KMS-11 (cell line): ENCODE results near the gene NIPBL.

Source experiments
- H2AFZ ChIP-seq: fragments of 200-600 bp; sonication (generic); 2 replicates; pipeline ENCODE4 v1.6.1; 2016; ENCODE audit warnings: antibody characterized with exemption, mixed run types, low read depth
- H3K27ac ChIP-seq: fragments of 200-600 bp; sonication (generic); 2 replicates; pipeline ENCODE4 v1.6.1; 2016; ENCODE audit warnings: mild to moderate bottlenecking, mixed run types
- H3K27me3 ChIP-seq: fragments of 200-600 bp; sonication (generic); 2 replicates; pipeline ENCODE4 v1.6.1; 2017; ENCODE audit warnings: mild to moderate bottlenecking, low read depth, mixed run types, moderate library complexity; ENCODE audit not compliant: insufficient read depth
- H3K36me3 ChIP-seq: fragments of 200-600 bp; sonication (generic); 2 replicates; pipeline ENCODE4 v1.6.1; 2017; ENCODE audit warnings: mild to moderate bottlenecking, mixed run types; ENCODE audit not compliant: insufficient read depth
- H3K4me1 ChIP-seq: fragments of 200-600 bp; sonication (generic); 2 replicates; pipeline ENCODE4 v1.6.1; 2016; ENCODE audit warnings: mild to moderate bottlenecking, low read depth, mixed run types; ENCODE audit not compliant: poor library complexity, severe bottlenecking
- H3K4me2 ChIP-seq: fragments of 200-600 bp; sonication (generic); 2 replicates; pipeline ENCODE4 v1.7.0; 2016; ENCODE audit warnings: mild to moderate bottlenecking, mixed run types
- H3K4me3 ChIP-seq: fragments of 200-600 bp; sonication (generic); IDR thresholded peaks from 2 replicates; pipeline ENCODE4 v1.6.1; 2017; ENCODE audit warnings: low read depth, low read length, mixed read lengths; ENCODE audit not compliant: insufficient read depth
- H3K79me2 ChIP-seq: fragments of 200-600 bp; sonication (generic); 2 replicates; pipeline ENCODE4 v1.6.1; 2016; ENCODE audit warnings: low read depth, mixed run types; ENCODE audit not compliant: insufficient read depth
- H3K9ac ChIP-seq: fragments of 200-600 bp; sonication (generic); 2 replicates; pipeline ENCODE4 v1.6.1; 2016; ENCODE audit warnings: mild to moderate bottlenecking, mixed run types
- H4K20me1 ChIP-seq: fragments of 200-600 bp; sonication (generic); 2 replicates; pipeline ENCODE4 v1.6.1; 2016; ENCODE audit warnings: mild to moderate bottlenecking, mixed run types; ENCODE audit not compliant: insufficient read depth
- TF ChIP-seq, protein P1 (sequence below): fragments of 200-600 bp; sonication (generic); conservative IDR thresholded peaks from 2 replicates; pipeline ENCODE4 v1.6.1; 2017; ENCODE audit warnings: low read depth, mild to moderate bottlenecking, antibody characterized with exemption, low read length, moderate library complexity, mixed read lengths

NIPBL gene

DNA sequence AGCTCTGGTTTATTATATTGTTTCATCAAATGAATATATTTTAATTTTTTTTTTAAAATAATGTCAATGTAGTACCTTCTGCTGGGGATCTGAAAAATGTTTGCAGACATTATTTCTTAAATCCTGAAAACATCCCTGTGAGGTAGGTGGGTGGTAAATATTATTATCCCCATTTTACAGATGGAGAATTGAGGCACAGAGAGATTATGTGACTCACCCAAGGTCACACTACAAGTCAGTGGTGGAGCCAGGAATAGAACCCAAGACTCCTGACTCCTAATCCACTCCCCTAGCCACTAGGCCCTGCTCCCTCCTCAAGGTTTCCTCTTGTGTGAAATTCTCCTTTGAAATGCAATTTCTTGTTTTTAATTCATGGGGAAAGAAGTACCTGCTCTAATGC is 171.4 kb downstream of the NIPBL start:
- H3K36me3 ChIP-seq = no peaks in the 10 kb centered on the region
- no peak overlapping the region for H2AFZ ChIP-seq
- TF ChIP-seq, protein P1, sequence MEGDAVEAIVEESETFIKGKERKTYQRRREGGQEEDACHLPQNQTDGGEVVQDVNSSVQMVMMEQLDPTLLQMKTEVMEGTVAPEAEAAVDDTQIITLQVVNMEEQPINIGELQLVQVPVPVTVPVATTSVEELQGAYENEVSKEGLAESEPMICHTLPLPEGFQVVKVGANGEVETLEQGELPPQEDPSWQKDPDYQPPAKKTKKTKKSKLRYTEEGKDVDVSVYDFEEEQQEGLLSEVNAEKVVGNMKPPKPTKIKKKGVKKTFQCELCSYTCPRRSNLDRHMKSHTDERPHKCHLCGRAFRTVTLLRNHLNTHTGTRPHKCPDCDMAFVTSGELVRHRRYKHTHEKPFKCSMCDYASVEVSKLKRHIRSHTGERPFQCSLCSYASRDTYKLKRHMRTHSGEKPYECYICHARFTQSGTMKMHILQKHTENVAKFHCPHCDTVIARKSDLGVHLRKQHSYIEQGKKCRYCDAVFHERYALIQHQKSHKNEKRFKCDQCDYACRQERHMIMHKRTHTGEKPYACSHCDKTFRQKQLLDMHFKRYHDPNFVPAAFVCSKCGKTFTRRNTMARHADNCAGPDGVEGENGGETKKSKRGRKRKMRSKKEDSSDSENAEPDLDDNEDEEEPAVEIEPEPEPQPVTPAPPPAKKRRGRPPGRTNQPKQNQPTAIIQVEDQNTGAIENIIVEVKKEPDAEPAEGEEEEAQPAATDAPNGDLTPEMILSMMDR = no peak
- H3K27me3 ChIP-seq = no peaks in the 10 kb centered on the region
- no peaks in the 10 kb centered on the region for H4K20me1 ChIP-seq
- H3K4me2 ChIP-seq = no peak overlapping the region
- no peak overlapping the region for H3K9ac ChIP-seq
- no peak overlapping the region for H3K4me3 ChIP-seq
- H3K4me1 ChIP-seq = no peaks in the 10 kb centered on the region
- H3K27ac ChIP-seq = no peak overlapping the region
- no peaks in the 10 kb centered on the region for H3K79me2 ChIP-seq

GRCh38 chr5:37054391-37054790 is 177.8 kb downstream of the NIPBL start:
- Histone ChIP-seq H4K20me1 (no peaks in the 10 kb centered on the region), H3K79me2 (no peaks in the 10 kb centered on the region), H3K4me3 (no peak overlapping the region), H3K4me1 (peaks cover 30% of the 10 kb centered on the region), H3K27ac (no peak overlapping the region), H2AFZ (no peak overlapping the region), H3K36me3 (no peaks in the 10 kb centered on the region), H3K4me2 (no peak overlapping the region), H3K27me3 (no peaks in the 10 kb centered on the region), H3K9ac (no peak overlapping the region)
- TF ChIP-seq, protein P1 = no peak

DNA sequence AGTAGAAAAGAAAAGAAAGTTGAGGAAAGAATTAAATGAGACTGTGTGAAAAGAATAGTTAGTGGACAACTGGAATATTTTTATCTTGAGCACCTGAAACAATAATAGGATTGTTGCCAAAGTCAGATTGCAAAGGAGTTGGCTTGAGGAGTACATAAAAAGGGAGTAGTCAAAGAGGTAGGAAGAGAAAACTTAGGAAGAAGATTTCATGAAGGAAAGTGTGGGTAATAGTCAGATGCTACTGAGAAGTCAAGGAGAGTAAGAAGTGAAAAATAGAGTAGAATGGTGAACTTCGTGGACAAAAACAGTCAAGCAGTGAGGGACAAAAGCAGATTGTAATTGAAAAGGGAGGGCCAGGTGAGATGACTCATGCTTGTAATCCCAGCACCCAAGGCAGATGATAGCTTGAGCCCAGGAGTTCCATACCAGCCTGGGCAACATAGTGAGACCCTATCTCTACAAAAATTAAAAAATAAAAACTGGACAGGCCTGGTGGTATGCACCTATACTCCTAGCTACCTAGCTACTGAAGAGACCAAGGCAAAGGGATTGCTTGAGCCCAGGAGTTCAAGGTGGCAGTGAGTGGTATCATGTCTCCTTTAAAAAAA is 178.9 kb downstream of the NIPBL start:
- H3K36me3 ChIP-seq = no peaks in the 10 kb centered on the region
- H3K27me3 ChIP-seq = no peaks in the 10 kb centered on the region

DNA sequence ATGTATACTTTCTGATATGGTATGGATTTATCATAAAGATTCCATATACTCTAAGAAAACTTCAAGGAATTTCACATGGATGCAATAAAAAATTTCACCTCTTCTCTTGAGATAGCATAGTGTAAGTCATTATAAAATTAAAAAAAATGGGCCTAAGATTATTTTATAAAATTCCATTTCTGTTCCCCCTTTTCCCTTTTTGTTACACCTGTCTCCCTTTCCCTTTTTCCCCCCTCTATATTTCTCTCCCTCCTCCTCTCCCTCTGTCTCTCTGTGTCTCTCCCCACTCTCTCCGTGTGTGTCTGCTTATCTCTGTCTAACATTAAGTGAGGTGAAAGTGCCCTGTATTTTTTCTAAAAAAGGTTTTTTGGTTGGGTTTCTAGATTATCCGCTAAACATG is 180.2 kb downstream of the NIPBL start:
- Histone ChIP-seq H3K27me3 (no peaks in the 10 kb centered on the region), H4K20me1 (no peaks in the 10 kb centered on the region), H2AFZ (no peak overlapping the region), H3K4me1 (peaks cover 30% of the 10 kb centered on the region), H3K4me3 (no peak overlapping the region), H3K4me2 (peak overlapping the region; percentile 39; the same call in 1 of the 2 replicates), H3K9ac (no peak overlapping the region), H3K79me2 (no peaks in the 10 kb centered on the region), H3K36me3 (no peaks in the 10 kb centered on the region), H3K27ac (no peak overlapping the region)
- TF ChIP-seq, protein P1 = no peak

More for the DNA sequence above, 178.9 kb downstream of the NIPBL start:
- Histone ChIP-seq H3K79me2 (no peaks in the 10 kb centered on the region), H2AFZ (no peak overlapping the region), H3K4me3 (no peak overlapping the region), H4K20me1 (no peaks in the 10 kb centered on the region), H3K27ac (no peak overlapping the region), H3K4me1 (peaks cover 30% of the 10 kb centered on the region), H3K9ac (no peak overlapping the region), H3K4me2 (no peak overlapping the region)
- TF ChIP-seq, protein P1 = no peak
